Cerebellar nuclear complex (tissue), 1 donor: ENCODE data around the gene IRX3.

Experiments used
- DNase-seq, 2 experiments: peaks; one replicate each; lab custom pipeline; 2025; lab: John Stamatoyannopoulos, UW

Gene IRX3

GRCh38 chr16:54286366-54287130, at the start of gene IRX3:
Gene IRX3, minus strand, starts transcription at chr16:54286787. Its CDS starts 737 bp downstream, at chr16:54286050.
- no peak for DNase-seq

- DNase-seq, result no peak
These were observed 48.6 kb upstream of the IRX3 start for GRCh38 chr16:54335230-54335629.

- no peak for DNase-seq
These were observed 47.6 kb upstream of the IRX3 start for GRCh38 chr16:54334208-54334607.

- no peak for DNase-seq
These were observed 44.8 kb upstream of the IRX3 start for GRCh38 chr16:54331241-54332002.

- no peak for DNase-seq
These were observed 41.0 kb upstream of the IRX3 start for GRCh38 chr16:54327609-54328008.

GRCh38 chr16:54326266-54326662, 39.7 kb upstream of the IRX3 start:
- no peak for DNase-seq

GRCh38 chr16:54325616-54326265, 39.2 kb upstream of the IRX3 start:
- no peak for DNase-seq

- no peak for DNase-seq
These were observed 38.1 kb upstream of the IRX3 start for GRCh38 chr16:54324716-54325115.

GRCh38 chr16:54320697-54321340, 34.2 kb upstream of the IRX3 start:
- DNase-seq, result no peak

- no peak for DNase-seq
These were observed 32.4 kb upstream of the IRX3 start for GRCh38 chr16:54318941-54319340.

- no peak for DNase-seq
These were observed 30.6 kb upstream of the IRX3 start for GRCh38 chr16:54317101-54317611.

- DNase-seq, result no peak
These were observed 29.7 kb upstream of the IRX3 start for GRCh38 chr16:54316095-54316889.

GRCh38 chr16:54313789-54314188, 27.2 kb upstream of the IRX3 start:
- DNase-seq, result no peak

GRCh38 chr16:54312502-54312991, 26.0 kb upstream of the IRX3 start:
- DNase-seq, result no peak

GRCh38 chr16:54309341-54309740, 22.8 kb upstream of the IRX3 start:
- DNase-seq, result no peak

- DNase-seq, result no peak
These were observed 18.5 kb upstream of the IRX3 start for GRCh38 chr16:54305080-54305479.

- no peak for DNase-seq
These were observed 17.0 kb upstream of the IRX3 start for GRCh38 chr16:54303613-54304012.

- no peak for DNase-seq
These were observed 10.6 kb upstream of the IRX3 start for GRCh38 chr16:54297154-54297553.

- DNase-seq, result no peak
These were observed 10.0 kb upstream of the IRX3 start for GRCh38 chr16:54296543-54296942.

GRCh38 chr16:54291656-54292487, 5.3 kb upstream of the IRX3 start:
- DNase-seq, result no peak
